GM12865 (cell line): ENCODE results near the gene ZNF568.

Experiments used
- DNase-seq: peaks from one replicate; pipeline ENCODE4 v3.0.0; 2010; ENCODE audit warnings: low read depth
- H3K4me3 ChIP-seq: 2 replicates; pipeline ENCODE4 v1.5.1; 2011; ENCODE audit warnings: mild to moderate bottlenecking, low read depth, low read length, control low read depth
- CTCF ChIP-seq: IDR thresholded peaks from 2 replicates; pipeline ENCODE4 v1.5.1; 2011; ENCODE audit warnings: low read length, control low read depth, low read depth, inconsistent platforms; ENCODE audit not compliant: insufficient read depth; ENCODE audit errors: missing control alignments

The ZNF568 gene

GRCh38 chr19:36918090-36918489 is 2.0 kb downstream of the ZNF568 start:
- TF ChIP-seq CTCF, result no peak
- no peak overlapping the region for H3K4me3 ChIP-seq
- DNase-seq, result no peak

DNA sequence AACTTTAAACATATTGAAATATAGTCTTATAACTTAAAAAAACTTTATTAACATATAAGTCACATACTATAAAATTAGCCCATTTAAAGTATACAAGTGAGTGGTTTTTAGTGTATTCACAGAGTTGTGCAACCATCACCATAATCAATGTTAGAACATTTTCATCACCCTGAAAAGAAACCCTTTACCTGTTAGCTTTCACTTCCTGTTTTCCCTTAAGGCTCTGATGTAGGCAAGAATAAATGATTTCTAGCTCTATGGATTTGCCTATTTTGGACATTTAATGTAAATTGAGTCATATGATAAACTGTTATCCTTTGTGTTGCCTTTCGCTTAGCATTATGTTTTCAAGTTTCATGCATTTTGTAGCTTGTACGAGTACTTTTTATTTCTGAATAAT is 15.6 kb downstream of the ZNF568 start:
- DNase-seq, result no peak
- TF ChIP-seq CTCF, result no peak
- no peak overlapping the region for H3K4me3 ChIP-seq

GRCh38 chr19:36939153-36939552 is 23.0 kb downstream of the ZNF568 start:
- no peak for DNase-seq

GRCh38 chr19:36950335-36951119 is 34.4 kb downstream of the ZNF568 start:
- no peak overlapping the region for H3K4me3 ChIP-seq
- no peak for DNase-seq
- no peak for TF ChIP-seq CTCF

More at GRCh38 chr19:36939153-36939552, 23.0 kb downstream of the ZNF568 start:
- no peak overlapping the region for H3K4me3 ChIP-seq
- no peak for TF ChIP-seq CTCF

- no peak for TF ChIP-seq CTCF
- no peak overlapping the region for H3K4me3 ChIP-seq
- DNase-seq, result no peak
Observed at GRCh38 chr19:36962346-36962745, 46.2 kb downstream of the ZNF568 start.

DNA sequence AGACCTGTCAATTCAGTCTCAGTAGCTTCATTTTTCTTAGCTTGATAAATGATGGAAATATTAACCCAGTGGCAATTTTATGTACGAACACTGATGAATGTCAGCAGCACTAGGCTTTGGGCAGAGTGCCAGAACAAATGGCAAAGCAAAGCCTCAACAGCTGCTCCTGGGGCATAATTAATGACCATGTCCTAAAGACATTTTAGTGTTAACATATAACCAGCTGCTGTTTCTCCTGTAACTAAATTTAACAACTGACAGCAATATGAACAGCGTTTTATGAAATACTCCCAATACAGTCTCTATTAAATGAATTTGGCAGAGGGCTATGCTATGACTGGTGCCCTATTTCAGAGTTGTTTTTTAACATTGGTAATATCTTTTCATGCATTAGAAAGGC is 47.1 kb downstream of the ZNF568 start:
- H3K4me3 ChIP-seq, result no peak overlapping the region
- DNase-seq, result no peak
- TF ChIP-seq CTCF, result no peak

DNA sequence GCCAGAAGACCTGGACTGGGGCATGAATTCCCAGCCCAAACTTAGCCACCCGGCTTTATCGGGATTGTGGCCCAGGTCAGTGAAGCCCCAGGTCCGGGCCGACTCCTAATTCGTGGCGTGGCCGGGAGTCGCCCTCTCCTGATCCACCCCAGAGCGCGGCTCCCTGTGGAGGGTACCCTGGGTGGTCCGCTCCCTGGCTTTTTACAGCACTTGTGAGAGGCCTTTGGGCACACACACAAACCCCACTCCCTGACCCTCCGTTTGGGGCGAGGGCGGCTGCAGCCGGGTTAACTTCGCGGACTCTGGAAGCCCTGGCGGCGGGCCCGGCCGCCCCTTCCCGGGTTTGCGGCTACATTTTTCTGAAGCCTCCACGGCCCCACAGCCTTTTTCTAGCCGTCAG is 56.4 kb downstream of the ZNF568 start:
- no peak for DNase-seq
- peak overlapping the region; percentile 35; the same call in 1 of the 2 replicates for H3K4me3 ChIP-seq
- no peak for TF ChIP-seq CTCF
